DMS114 treated with DMSO at 0.1 percent for 48 hours (cell line): Measurements from ENCODE around the gene MGAT4A.
"Not testable (repeated sequence)": the region's sequence is repeated elsewhere in the genome, so short reads cannot be mapped to it uniquely, and the experiment has no call there.

Experiments used
- DNase-seq: peaks from one replicate; lab custom pipeline; 2025; ENCODE audit not compliant: unreplicated experiment; lab: John Stamatoyannopoulos, UW

The MGAT4A gene

DNA sequence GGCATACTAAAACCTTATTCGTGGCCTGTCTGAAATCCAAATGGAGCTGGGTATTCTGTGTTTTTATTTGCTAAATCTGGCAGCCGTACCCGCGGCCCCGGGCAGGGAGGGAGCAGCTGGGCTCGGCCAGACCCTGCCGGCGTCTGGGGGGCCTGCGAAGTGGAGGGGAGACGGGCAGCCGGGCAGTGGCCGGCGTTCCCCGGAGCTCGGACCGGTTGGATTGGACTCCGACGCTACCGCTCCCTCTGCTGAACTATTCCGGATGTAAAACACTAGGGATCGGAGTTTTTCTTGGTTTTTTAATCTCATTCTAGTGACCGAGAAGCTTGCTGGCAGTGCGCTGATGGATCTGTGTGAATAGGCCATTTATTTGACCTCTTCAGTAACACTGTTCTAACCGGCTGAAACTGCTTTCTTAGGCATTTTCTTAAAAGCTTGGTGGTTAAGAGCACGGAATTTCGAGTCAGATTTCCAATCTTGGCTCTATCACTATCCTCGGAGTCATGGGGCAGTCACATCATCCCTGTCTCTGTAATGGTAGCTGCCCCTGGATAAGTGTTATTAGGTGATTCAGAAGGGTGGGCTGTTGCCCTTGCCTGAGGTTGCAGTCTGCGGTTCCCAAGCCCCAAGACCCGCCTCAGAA lies 121.8 kb downstream of the MGAT4A start:
- no peak for DNase-seq

DNA sequence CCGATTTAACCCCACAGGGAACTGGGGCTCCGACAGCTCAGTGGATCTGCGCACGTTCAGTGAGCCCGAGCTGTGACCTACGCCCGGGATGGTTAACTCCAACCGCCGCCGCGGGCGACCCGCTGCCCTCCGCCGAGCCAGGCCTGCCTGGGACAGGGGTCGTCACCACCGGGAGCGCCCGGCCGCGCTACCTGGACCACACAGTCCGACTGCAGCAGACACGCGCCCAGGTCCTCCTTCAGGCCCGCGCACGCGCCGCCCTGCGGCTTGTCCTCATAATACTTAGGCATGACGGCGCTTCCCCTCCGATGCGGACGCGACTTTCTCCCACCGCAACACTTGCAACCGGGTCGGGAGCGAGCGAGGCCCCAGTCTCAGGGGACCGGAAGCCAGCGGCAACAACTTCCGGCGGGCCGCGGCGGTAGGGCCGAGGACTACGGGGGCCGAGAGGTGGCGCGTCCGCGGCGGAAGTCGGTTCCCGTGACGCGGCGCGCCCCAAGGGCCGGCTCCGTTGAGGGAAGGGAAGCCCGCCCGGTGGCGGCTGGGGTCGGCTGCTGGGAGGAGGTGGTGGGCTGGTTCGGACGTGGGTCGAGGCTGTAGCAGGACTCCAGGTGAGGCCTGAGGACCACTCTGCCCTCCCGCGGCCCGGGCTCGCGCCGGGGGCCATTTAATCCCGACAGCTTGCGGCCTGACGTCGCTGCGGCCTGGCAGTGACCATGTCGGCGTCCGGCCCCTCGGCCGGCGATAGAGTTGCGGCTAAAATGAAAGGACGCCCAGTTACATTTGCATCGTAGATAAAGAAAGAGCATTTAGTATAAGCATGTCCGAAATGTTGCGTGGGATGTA lies 122.6 kb downstream of the MGAT4A start, which contains the start of the genes COA5 and UNC50:
Gene COA5, minus strand, starts transcription at position 397 of the 846 bp plus-strand sequence. Its CDS starts 107 bp downstream, at position 290.
Gene UNC50, plus strand, starts transcription at position 474 of the 846 bp plus-strand sequence. CDS start 1,171 bp downstream, outside the sequence.
- DNase-seq, result peak; percentile 79

GRCh38 chr2:98607741-98608115 lies 123.2 kb downstream of the MGAT4A start:
- no peak for DNase-seq

- no peak for DNase-seq
Observed at GRCh38 chr2:98607104-98607503, 123.8 kb downstream of the MGAT4A start.

DNA sequence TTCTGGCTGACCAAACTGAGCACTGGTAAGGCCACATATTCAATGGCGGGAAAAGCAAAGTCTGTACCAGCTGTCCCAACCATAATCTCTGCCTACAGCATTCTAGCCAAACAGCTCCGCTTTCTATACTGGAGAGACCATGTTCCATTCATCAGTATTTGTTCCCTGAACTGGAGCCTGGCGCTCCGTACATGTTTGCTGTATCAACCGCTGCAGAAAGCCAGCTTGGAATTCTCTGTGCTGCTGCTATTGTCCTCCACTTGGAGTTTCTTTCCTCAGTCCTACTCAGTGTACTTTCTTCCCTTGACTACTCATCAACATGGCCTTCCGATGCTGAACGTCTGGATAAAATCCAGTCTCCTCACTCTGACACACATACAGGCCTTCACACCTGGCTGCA lies 124.5 kb downstream of the MGAT4A start:
- no peak for DNase-seq

GRCh38 chr2:98605076-98605475 lies 125.9 kb downstream of the MGAT4A start:
- DNase-seq, result no peak

DNA sequence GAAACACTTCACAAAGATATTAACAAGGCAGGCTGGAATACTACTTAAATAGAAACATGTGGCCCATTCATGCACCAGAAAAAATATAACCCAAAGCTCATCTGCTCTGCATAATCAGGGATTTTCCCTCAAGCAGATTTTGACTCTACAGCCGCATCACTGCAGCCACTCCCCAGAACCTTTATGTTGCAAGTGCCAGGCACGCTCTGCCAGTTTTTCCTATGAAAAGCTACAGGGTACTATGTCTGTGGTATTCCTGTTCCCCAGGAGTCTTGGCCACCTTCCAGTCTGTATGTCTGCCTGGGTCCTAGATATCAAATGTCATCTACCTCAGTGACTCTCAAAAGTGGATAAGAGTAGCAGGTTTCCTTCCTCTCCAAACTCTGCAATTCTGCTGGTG lies 126.4 kb downstream of the MGAT4A start:
- DNase-seq, result no peak

GRCh38 chr2:98601532-98602132 lies 129.3 kb downstream of the MGAT4A start:
- DNase-seq, result peak; percentile 52

GRCh38 chr2:98598781-98599428 lies 132.0 kb downstream of the MGAT4A start:
- no peak for DNase-seq

DNA sequence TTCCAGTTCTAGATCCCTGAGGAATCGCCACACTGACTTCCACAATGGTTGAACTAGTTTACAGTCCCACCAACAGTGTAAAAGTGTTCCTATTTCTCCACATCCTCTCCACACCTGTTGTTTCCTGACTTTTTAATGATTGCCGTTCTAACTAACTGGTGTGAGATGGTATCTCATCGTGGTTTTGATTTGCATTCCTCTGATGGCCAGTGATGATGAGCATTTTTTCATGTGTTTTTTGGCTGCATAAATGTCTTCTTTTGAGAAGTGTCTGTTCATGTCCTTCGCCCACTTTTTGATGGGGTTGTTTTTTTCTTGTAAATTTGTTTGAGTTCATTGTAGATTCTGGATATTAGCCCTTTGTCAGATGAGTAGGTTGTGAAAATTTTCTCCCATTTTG lies 136.3 kb downstream of the MGAT4A start:
- DNase-seq, result not testable (repeated sequence)

GRCh38 chr2:98592565-98592964 lies 138.4 kb downstream of the MGAT4A start:
- DNase-seq, result no peak

- no peak for DNase-seq
Observed at GRCh38 chr2:98589489-98589888, 141.4 kb downstream of the MGAT4A start.

GRCh38 chr2:98588880-98589431 lies 142.0 kb downstream of the MGAT4A start:
- DNase-seq, result no peak

DNA sequence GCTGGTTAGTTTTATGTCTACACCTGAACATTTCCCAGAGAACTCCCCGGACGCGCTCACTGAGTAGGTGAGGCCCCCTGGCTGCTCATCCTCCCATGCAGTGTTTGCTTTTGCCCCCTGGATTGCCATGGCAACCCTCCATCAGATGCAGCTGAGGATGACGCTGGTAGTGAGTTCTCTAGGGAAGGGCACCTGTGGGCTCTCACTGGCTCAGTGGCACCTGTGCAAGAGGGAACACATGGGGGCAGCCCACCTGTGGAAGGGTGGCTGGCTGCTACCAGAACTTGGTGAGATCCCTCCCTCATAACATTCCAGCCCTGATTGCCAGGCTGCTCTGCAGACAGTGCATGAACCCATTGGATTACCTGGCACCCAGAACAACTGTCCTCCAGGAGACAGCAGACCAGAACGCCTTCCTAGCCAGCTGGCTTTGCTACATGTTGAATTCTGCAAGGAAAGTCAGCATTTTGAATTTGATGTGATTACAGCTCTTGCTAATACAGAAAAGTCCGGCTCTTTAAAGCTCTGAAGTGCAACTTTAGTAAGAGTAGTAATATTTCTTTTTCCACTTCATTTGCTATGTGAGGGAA lies 144.3 kb downstream of the MGAT4A start:
- DNase-seq, result no peak

DNA sequence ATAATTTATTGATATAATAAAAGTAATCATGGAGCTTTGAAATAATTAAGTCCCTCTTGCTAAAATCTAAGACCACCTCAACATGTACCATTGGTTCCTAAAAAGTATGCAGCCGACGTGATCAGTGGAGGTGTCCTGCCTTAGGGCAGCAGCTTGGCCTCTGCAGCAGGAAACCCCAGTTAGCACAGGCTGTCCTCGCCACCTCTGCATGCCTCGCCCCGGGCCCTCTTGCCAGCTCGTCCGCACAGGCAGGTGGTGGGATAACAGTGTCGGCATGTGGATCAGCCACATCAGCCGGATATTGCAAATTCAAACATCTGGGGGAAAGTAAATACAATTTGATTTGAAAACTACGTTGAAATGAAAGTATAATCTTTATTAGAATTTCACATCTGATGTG lies 145.5 kb downstream of the MGAT4A start:
- DNase-seq, result no peak

DNA sequence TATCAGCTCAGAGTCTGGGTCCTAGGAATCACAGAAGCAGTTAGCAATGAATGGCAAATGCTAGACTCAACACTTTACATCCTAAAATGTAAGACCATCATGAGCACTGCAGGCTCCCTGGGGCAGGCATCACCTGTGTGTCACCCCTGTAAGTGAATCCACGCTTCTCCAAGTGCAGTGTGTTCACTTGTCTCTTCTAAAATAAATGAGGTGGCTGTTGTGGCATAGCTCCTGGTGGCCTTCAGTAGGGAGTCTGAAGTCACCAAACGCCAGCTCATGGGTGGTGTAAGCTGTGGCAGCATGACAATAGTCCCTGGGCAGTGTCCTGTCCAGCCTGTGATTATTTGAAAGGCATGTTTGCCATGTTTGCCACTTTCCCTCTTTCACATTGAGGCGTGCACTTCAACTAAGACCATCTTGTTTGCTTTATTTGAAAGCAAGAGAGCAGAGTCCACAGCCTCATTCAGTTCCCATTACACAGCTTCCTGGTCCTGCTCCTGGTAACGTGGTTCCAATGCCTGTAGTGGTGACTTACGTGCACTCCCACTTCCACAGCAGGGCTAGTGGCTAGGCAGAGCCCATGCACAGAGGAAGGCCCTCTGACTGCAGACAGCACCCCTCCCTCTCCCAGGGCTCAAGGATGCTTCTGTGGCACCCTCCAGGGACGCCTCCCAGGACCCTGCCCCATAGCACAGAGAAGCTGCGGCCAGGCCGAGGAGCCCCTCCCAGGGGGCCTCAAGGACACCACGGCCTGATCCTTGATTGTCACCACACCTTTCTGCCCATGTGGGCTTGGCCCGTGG lies 146.9 kb downstream of the MGAT4A start:
- DNase-seq, result no peak

- no peak for DNase-seq
Observed at GRCh38 chr2:98583276-98583675, 147.7 kb downstream of the MGAT4A start.

- DNase-seq, result no peak
Observed at GRCh38 chr2:98582523-98582922, 148.4 kb downstream of the MGAT4A start.

DNA sequence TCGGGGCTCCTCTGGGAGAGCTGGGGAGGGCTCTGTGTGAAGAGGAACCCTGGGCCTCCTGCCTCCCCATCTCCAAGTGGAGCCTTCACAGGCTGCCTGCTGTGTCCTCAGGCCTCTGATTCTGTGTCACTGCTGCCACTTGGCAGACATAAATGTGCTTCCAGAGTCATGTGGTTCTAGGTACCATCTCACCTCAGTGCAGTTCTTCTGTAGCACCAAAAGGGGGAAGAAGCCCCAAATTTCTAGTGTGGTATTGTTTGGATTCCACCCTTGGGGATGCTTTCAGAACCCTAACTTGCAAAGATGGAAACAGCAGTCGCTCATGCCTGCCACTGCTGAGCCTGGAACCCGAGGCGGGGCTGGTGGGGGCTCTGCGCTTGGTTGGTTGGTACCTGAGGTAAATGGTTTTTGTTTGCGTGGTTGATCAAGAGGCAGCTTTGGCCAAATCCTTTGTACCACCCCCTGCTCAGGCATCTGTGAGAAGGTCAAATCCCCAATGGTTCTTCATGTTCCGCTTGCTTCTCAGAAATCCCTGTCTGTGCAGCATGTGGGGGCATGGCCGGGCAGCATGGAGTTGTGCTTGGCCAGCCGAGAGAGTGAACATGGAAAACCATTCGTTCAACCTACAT lies 150.2 kb downstream of the MGAT4A start:
- no peak for DNase-seq
